ENCODE measurements around the gene AMT. TPM values are rescaled to one million over a fixed set of nuclear protein-coding genes. Genes with fewer than 3 reads are reported as not detected.

Gene AMT
- total RNA-seq, 1 experiment from 2014 or later = 1.5 TPM

- H3K36me3 ChIP-seq = no peaks in the 10 kb centered on the region
- DNase-seq (ENCODE audit: low read depth in 1 of 2, low spot score in 2 of 2) = no peak
- peaks cover 12% of the 10 kb centered on the region for H3K4me1 ChIP-seq (replicated peaks)
- H3K9me3 ChIP-seq (replicated peaks) = no peaks in the 10 kb centered on the region
- H3K27me3 ChIP-seq (replicated peaks) = no peaks in the 10 kb centered on the region
- H3K27ac ChIP-seq = no peak overlapping the region
- no peak overlapping the region for H3K4me3 ChIP-seq
Observed at GRCh38 chr3:49456466-49456865, 34.2 kb upstream of the AMT start.

- DNase-seq (ENCODE audit: low read depth in 1 of 2, low spot score in 2 of 2) = no peak
- H3K9me3 ChIP-seq (replicated peaks) = no peaks in the 10 kb centered on the region
- no peaks in the 10 kb centered on the region for H3K27me3 ChIP-seq (replicated peaks)
- peaks cover 5% of the 10 kb centered on the region for H3K4me1 ChIP-seq (replicated peaks)
- H3K4me3 ChIP-seq = no peak overlapping the region
- H3K36me3 ChIP-seq = no peaks in the 10 kb centered on the region
- H3K27ac ChIP-seq = no peak overlapping the region
Observed at GRCh38 chr3:49454898-49455681, 32.8 kb upstream of the AMT start.

GRCh38 chr3:49454458-49454857 lies 32.2 kb upstream of the AMT start:
- Histone ChIP-seq H3K4me3 (no peak overlapping the region), H3K27ac (no peak overlapping the region), H3K4me1 (replicated peaks) (peaks cover 5% of the 10 kb centered on the region), H3K36me3 (no peaks in the 10 kb centered on the region), H3K27me3 (replicated peaks) (no peaks in the 10 kb centered on the region), H3K9me3 (replicated peaks) (no peaks in the 10 kb centered on the region)
- no peak for DNase-seq (ENCODE audit: low read depth in 1 of 2, low spot score in 2 of 2)

- no peaks in the 10 kb centered on the region for H3K36me3 ChIP-seq
- H3K4me1 ChIP-seq (replicated peaks) = peaks cover 9% of the 10 kb centered on the region
- no peak overlapping the region for H3K27ac ChIP-seq
- no peaks in the 10 kb centered on the region for H3K9me3 ChIP-seq (replicated peaks)
- DNase-seq (ENCODE audit: low read depth in 1 of 2, low spot score in 2 of 2) = no peak
- no peak overlapping the region for H3K4me3 ChIP-seq
- H3K27me3 ChIP-seq (replicated peaks) = no peaks in the 10 kb centered on the region
Observed at GRCh38 chr3:49453621-49454020, 31.3 kb upstream of the AMT start.

- Histone ChIP-seq H3K4me3 (no peak overlapping the region), H3K9me3 (replicated peaks) (no peaks in the 10 kb centered on the region), H3K27ac (no peak overlapping the region), H3K27me3 (replicated peaks) (no peaks in the 10 kb centered on the region), H3K4me1 (replicated peaks) (peaks cover 14% of the 10 kb centered on the region), H3K36me3 (no peaks in the 10 kb centered on the region)
- DNase-seq (ENCODE audit: low read depth in 1 of 2, low spot score in 2 of 2) = no peak
Observed at GRCh38 chr3:49445391-49445790, 23.1 kb upstream of the AMT start.

GRCh38 chr3:49434731-49435130 lies 12.5 kb upstream of the AMT start:
- no peak for DNase-seq (ENCODE audit: low read depth in 1 of 2, low spot score in 2 of 2)
- Histone ChIP-seq H3K4me3 (no peak overlapping the region), H3K4me1 (replicated peaks) (no peaks in the 10 kb centered on the region), H3K36me3 (no peaks in the 10 kb centered on the region), H3K9me3 (replicated peaks) (no peaks in the 10 kb centered on the region), H3K27ac (no peak overlapping the region), H3K27me3 (replicated peaks) (no peaks in the 10 kb centered on the region)

- Histone ChIP-seq H3K27ac (peak overlapping the region; percentile 81), H3K27me3 (replicated peaks) (no peaks in the 10 kb centered on the region), H3K4me1 (replicated peaks) (peaks cover 6% of the 10 kb centered on the region), H3K4me3 (peak overlapping the region; percentile 59), H3K36me3 (no peaks in the 10 kb centered on the region), H3K9me3 (replicated peaks) (no peaks in the 10 kb centered on the region)
- no peak for DNase-seq (ENCODE audit: low read depth in 1 of 2, low spot score in 2 of 2)
Observed at GRCh38 chr3:49428752-49429080, 6.4 kb upstream of the AMT start.

- Histone ChIP-seq H3K36me3 (no peaks in the 10 kb centered on the region), H3K4me3 (no peak overlapping the region), H3K9me3 (replicated peaks) (no peaks in the 10 kb centered on the region), H3K4me1 (replicated peaks) (peaks cover 6% of the 10 kb centered on the region), H3K27ac (no peak overlapping the region), H3K27me3 (replicated peaks) (no peaks in the 10 kb centered on the region)
- DNase-seq (ENCODE audit: low read depth in 1 of 2, low spot score in 2 of 2) = no peak
Observed at GRCh38 chr3:49427586-49427985, 5.3 kb upstream of the AMT start.

- Histone ChIP-seq H3K4me1 (replicated peaks) (peaks cover 21% of the 10 kb centered on the region), H3K27me3 (replicated peaks) (no peaks in the 10 kb centered on the region)
- no peak for DNase-seq (ENCODE audit: low read depth in 1 of 2, low spot score in 2 of 2)
Observed at GRCh38 chr3:49424816-49425215, 2.5 kb upstream of the AMT start.

GRCh38 chr3:49421890-49422378 lies 339 bp downstream of the AMT start:
- Histone ChIP-seq H3K9me3 (replicated peaks) (no peaks in the 10 kb centered on the region), H3K27me3 (replicated peaks) (no peaks in the 10 kb centered on the region), H3K27ac (no peak overlapping the region), H3K4me1 (replicated peaks) (peaks cover 16% of the 10 kb centered on the region), H3K36me3 (peaks cover 19% of the 10 kb centered on the region), H3K4me3 (no peak overlapping the region)
- no peak for DNase-seq (ENCODE audit: low read depth in 1 of 2, low spot score in 2 of 2)

More at GRCh38 chr3:49424816-49425215, 2.5 kb upstream of the AMT start:
- peaks cover 7% of the 10 kb centered on the region; the same call in 1 of the 2 replicates for H3K36me3 ChIP-seq
- H3K27ac ChIP-seq = no peak overlapping the region
- H3K4me3 ChIP-seq = no peak overlapping the region
- no peaks in the 10 kb centered on the region for H3K9me3 ChIP-seq (replicated peaks)

GRCh38 chr3:49417516-49418120 lies 4.7 kb downstream of the AMT start:
- H3K36me3 ChIP-seq = peaks cover 60% of the 10 kb centered on the region
- no peak overlapping the region for H3K4me3 ChIP-seq
- H3K4me1 ChIP-seq (replicated peaks) = peaks cover 26% of the 10 kb centered on the region
- DNase-seq (ENCODE audit: low read depth in 1 of 2, low spot score in 2 of 2) = no peak
- H3K27ac ChIP-seq = no peak overlapping the region
- no peaks in the 10 kb centered on the region for H3K27me3 ChIP-seq (replicated peaks)
- H3K9me3 ChIP-seq (replicated peaks) = no peaks in the 10 kb centered on the region

- no peak overlapping the region for H3K4me3 ChIP-seq
- DNase-seq (ENCODE audit: low read depth in 1 of 2, low spot score in 2 of 2) = no peak
- H3K36me3 ChIP-seq = peaks cover 62% of the 10 kb centered on the region
- H3K27ac ChIP-seq = no peak overlapping the region
- no peaks in the 10 kb centered on the region for H3K9me3 ChIP-seq (replicated peaks)
- H3K27me3 ChIP-seq (replicated peaks) = no peaks in the 10 kb centered on the region
- peaks cover 25% of the 10 kb centered on the region for H3K4me1 ChIP-seq (replicated peaks)
Observed at GRCh38 chr3:49416867-49417266, 5.4 kb downstream of the AMT start.

- Histone ChIP-seq H3K4me3 (no peak overlapping the region), H3K36me3 (peaks cover 67% of the 10 kb centered on the region), H3K4me1 (replicated peaks) (peaks cover 17% of the 10 kb centered on the region), H3K27ac (no peak overlapping the region), H3K9me3 (replicated peaks) (no peaks in the 10 kb centered on the region), H3K27me3 (replicated peaks) (no peaks in the 10 kb centered on the region)
- no peak for DNase-seq (ENCODE audit: low read depth in 1 of 2, low spot score in 2 of 2)
Observed at GRCh38 chr3:49415931-49416601, 6.2 kb downstream of the AMT start.

GRCh38 chr3:49414753-49415152 lies 7.5 kb downstream of the AMT start:
- no peak for DNase-seq (ENCODE audit: low read depth in 1 of 2, low spot score in 2 of 2)
- Histone ChIP-seq H3K36me3 (peaks cover 76% of the 10 kb centered on the region), H3K27me3 (replicated peaks) (no peaks in the 10 kb centered on the region), H3K4me1 (replicated peaks) (peaks cover 17% of the 10 kb centered on the region), H3K4me3 (no peak overlapping the region), H3K27ac (no peak overlapping the region), H3K9me3 (replicated peaks) (no peaks in the 10 kb centered on the region)
